Mammary epithelial cell (primary cell): Measurements from ENCODE around the gene ZMYND11.
"Not testable (repeated sequence)": the region's sequence is repeated elsewhere in the genome, so short reads cannot be mapped to it uniquely, and the experiment has no call there.

Source experiments
- CTCF ChIP-seq, 2 donors: IDR thresholded peaks in 1 of 2; conservative IDR thresholded peaks in 1 of 2; 2 replicates each; pipeline ENCODE4 v1.5.1; 2011 to 2012; ENCODE audit warnings: inconsistent platforms in 2 of 2, low read length in 2 of 2, mild to moderate bottlenecking in 2 of 2, control low read depth in 1 of 2, low read depth in 1 of 2; ENCODE audit not compliant: insufficient read depth in 1 of 2; ENCODE audit errors: extremely low read depth in 1 of 2
- EZH2 ChIP-seq: IDR thresholded peaks from 2 replicates; pipeline ENCODE4 v1.6.1; 2012; ENCODE audit warnings: low read length, inconsistent platforms, borderline replicate concordance

GRCh38 chr10:264160-265073 is 129.2 kb downstream of the ZMYND11 start:
- TF ChIP-seq EZH2; CTCF (conservative IDR thresholded peaks at IDR 0.05 in 1 of 2, IDR thresholded peaks at IDR 0.05 in 1 of 2; ENCODE audit: extremely low read depth in 1 of 2, insufficient read depth in 1 of 2, low read depth in 1 of 2, low read length in 2 of 2): not testable (repeated sequence)
